ENCODE results near the gene FAM43B.
"Not testable (repeated sequence)": the region's sequence is repeated elsewhere in the genome, so short reads cannot be mapped to it uniquely, and the experiment has no call there.

FAM43B gene

DNA sequence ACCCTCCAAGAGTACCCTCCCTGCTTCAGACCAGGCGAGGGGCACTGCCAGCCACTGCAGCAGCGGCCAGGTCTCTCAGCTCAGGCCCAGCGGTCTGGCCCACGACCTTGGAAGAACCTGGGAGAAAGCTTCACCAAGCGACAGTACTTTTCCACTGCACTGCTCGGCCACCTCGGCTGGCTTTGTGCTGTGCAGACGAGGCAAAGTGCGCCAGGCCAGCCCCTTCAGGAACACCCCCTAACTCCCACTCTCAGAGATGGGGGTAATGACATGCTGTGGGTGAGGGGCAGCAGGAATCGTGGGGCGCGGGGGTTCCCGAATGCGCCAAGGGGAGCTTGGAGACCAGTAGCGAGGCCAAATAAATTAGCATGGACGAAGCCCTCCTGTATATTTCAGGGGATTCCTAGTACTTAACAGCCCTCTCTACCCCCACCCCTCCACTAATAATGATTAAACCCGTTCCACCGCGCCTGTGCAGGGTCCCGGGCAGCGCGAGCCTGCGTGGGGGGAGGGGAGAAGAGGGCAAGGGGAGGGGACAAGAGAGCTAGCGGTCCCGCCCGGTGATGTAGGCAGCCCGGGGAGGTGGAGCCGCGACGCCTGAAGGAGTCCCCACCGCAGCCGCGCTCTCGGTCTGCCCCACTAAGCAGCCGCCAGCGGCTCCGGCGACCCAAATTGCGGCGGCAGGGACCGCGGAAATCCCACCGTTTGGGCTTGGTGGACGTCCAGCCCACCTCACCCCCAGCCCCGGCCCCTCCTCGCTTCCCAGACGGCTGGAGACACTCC lies at the start of gene FAM43B:
Gene FAM43B (plus strand): TSS at position 629 of the 783 bp plus-strand sequence. CDS start 401 bp downstream, outside the sequence.
- DNase-seq: peak; percentile 38

GRCh38 chr1:20505488-20505887 lies 46.9 kb upstream of the FAM43B start:
- no peak for DNase-seq

DNA sequence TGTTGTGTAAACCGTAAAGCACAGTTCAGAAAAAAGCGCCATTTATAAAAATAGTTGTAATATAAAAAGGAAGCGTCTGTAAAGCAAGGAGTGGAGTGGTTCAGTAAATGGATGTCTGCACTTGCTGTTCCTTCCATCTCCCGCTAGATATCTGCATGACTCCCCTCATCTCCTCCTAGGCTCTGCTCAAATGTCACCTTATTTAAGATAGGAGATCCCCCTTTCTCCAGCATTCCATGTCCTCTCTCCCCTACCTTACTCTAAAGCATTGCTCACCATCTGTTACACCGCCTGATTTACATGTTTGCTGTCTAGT lies 45.2 kb upstream of the FAM43B start:
- no peak for DNase-seq

DNA sequence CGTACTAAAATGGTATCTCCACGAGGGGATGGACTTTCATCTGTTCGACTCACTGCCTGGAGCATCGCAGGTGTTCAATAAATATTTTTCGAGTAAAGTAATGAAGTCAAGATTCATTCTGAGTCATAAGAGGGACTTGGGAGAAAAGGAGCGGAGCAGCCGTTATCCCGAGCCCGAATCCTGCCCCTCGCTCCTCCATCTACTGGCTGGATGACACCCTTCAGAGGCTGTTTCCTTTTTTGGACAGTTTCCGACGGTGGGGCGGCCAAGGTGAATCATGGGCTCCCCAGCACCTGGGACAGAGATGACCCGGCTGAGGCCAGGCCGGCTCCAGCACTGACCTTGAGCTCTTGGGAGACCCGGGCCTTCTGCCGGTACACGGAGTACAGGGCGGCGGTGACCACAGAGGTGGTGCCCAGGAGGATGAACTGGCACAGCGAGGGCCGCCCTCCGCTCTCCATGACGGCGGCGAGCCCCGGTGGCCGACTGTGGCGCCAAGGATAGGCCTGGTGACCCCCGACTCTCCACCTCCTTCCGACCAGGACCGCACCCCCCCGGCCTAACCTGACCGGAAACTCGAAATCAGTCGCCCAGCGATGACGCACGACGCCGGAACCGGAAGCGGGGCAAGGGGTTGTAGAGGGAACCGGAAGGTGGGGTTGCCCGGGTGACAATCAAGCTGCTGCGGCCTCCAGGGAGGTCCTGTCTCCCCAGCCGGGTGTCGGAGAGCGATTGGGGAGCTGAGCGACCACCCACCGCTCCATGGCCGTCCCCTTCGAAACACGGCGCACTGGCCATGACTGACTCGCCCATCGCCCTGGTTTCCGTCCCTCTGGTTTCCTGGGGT lies 44.6 kb upstream of the FAM43B start, which contains the start of gene MUL1:
Gene MUL1 (minus strand): TSS at position 588 of the 847 bp plus-strand sequence. CDS start 127 bp downstream, at position 461.
- DNase-seq: peak; percentile 97

GRCh38 chr1:20508411-20508771 lies 44.0 kb upstream of the FAM43B start:
- no peak for DNase-seq

DNA sequence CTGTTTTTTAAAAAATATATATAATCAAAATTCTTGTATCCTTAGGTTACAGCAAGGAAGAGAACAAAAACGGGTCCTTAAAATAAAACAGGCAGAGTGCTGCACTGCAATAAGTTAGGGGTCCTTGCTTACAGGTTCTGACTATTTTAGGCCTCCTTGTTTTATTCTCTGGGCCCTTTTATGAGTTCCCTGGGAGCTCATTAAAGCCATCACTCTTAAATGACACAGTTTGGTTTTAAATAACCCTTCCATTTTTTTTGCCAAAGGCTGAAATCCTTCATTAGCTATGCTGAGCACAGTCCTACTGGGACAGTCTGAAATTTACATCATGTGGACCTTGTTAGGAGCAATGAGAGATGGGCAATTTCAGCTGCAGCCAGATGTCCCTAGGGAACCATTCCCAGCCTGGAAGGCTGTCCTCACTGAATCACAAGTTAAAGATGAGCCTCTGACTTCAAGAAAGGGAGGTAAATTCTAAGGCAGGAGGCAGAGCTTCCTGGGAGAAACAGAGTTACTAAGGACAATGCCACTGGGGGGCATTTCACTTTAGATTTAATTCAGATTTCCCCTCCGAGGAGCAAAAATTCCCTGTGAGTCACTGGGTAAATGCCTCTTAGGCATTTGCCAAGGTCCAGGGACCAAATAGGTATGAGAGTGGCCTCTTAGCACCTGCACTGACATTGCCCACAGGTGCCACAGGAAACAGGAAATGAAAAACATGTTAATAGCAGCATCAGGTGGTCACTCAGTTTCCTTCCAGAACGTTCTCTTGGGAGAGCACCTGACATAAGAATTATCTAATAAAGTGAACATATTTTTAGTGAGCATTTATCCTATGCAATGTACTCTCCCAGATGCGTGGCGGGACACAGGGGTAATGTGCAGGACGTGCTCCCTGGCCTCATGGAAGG lies 40.6 kb upstream of the FAM43B start:
- no peak for DNase-seq

DNA sequence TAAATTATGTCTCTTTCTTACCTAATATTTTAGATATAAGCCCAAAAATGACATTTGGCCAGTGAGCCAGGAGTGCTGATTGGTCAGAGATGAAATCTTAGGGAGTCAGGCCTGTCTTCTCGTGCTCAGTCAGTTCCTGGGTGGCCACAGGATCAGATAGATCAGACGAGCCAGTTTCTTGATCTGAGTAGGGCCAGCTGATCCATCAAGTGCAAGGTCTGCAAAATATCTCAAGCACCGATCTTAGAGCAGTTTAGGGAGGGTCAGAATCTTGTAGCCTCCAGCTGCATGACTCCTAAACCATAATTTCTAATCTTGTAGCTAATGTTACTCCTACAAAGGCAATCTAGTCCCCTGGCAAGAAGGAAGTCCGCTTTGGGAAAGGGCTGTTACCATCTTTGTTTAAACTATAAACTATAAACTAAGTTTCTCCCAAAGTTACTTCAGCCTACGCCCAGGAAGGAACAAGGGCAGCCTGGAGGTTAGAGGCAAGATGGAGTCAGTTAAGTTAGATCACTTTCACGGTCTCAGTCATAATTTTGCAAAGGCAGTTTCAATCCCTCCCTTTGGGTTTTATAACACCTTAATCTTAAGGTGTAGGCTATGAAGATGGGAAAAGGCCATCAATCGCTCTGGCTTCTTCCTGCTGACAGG lies 32.6 kb upstream of the FAM43B start:
- DNase-seq: not testable (repeated sequence)

DNA sequence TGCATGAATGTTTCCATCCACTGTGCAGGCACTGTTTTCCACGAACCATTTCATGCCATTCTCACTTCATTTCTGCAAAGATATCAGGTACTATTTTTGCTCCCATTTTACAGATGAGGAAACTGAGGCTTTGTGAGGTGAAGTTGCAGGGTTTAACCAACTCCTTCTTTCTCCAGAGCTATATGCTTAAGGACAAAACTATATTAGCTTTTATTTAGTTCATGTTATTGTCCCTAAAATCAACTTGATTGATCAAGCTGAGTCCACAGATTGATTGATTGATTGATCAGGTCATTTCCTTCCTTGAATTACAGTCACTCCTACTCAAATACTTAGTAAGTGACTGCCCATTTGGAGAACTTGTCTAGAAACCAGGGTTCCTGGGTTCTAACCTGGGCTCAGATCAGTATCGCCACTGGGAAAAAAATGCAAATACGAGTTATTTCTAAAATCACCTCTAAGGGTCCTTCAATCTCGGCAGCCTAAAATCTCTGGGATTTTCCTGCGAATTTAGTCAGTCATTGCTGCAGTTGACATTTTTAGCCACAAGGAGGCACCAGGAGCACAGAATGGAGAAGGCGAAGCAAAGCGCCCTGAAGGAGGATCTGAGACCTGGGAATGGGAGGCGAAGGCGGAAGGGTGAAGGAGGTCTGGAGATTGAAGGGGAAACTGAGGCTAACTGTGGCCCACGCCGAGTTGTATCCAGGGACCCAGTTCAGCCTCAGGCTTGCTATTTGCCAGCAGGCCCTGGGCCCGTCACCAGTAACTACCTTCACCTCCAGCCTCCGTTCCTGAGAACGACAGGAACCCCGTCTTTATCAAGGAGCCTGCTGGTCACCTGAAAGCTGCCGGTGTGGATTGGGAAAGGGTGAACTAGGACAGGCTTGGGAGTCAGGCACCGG lies 30.2 kb upstream of the FAM43B start:
- DNase-seq: peak; percentile 79

DNA sequence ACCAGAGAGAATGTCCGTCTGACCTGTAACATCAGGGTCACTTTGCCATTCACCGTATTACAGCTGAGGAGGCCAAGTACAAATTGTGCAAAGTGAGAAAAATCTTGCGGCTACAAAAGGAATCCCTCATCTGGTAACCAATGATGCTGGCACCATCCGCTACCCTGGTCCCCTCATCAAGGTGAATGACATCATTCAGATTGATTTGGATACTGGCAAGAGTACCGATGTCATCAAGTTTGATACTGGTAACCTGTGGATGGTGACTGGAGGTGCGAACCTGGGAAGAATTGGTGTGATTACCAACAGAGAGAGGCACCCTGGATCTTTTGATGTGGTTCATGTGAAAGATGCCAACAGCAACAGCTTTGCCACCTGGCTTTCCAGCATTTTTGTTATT lies 26.1 kb upstream of the FAM43B start:
- no peak for DNase-seq

- DNase-seq: no peak
Observed at GRCh38 chr1:20528221-20528620, 24.2 kb upstream of the FAM43B start.

- no peak for DNase-seq
Observed at GRCh38 chr1:20530306-20530705, 22.1 kb upstream of the FAM43B start.

DNA sequence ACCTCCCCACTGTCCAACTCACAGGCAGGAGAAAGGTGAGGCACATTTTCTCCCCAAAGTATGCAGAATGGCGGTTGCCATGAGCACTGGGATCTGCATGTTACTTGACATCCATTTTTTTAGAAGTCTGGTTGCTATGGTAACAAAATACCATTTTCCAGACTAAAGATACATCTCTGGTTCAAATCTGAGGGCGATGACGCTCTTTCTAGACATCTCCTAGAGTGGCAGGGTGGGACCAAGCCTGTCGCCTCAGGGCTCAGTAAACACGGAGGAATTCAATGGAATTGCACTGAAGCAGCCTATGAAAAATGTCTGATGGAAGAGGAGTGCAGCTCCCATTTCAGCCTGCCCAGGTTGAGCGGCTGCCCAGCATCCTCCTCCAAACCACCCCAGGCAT lies 21.5 kb upstream of the FAM43B start:
- no peak for DNase-seq

- DNase-seq: no peak
Observed at GRCh38 chr1:20533635-20534034, 18.7 kb upstream of the FAM43B start.

DNA sequence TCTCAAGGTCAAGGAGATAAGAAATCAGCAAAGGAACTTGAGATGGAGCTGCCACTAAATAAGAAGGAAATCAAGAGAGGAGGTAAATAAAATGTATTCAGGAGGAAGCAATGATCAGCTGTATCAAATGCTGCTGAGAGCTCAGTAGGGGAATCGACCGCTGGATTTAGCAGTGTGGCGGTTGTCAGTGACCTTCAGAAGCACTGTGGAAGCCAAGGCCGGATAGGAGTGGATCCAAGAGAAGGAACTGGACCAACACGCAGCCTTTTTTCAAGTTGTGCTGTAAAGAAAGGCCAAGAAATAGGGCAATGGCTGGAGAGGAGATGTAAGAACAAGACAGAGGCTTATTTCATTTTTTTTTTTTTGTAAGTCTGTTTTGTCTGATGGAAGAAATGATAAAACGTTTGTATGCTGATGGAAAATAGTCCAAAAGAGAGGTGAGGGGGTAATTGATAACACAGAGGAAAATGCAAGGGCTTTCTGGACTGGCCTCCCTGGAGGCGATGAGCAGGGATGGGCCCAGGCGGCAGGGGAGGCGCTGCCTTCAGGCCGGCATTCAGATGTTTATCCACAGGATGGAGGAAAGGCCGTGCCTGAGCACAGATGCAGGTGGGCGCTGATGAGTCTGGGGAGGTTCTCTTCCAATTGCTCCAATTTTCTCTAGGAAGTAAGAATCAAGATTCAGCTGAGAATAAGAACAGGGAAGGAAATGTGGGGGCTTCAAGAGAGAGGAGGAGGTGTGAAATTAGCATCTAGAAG lies 17.5 kb upstream of the FAM43B start:
- DNase-seq: no peak

GRCh38 chr1:20538227-20538626 lies 14.1 kb upstream of the FAM43B start:
- no peak for DNase-seq

- DNase-seq: no peak
Observed at GRCh38 chr1:20538760-20539551, 13.4 kb upstream of the FAM43B start.

- no peak for DNase-seq
Observed at GRCh38 chr1:20540281-20540680, 12.1 kb upstream of the FAM43B start.

- DNase-seq: no peak
Observed at GRCh38 chr1:20546637-20547036, 5.7 kb upstream of the FAM43B start.

GRCh38 chr1:20551161-20551560 lies 1.2 kb upstream of the FAM43B start:
- no peak for DNase-seq

Measured in activated CD4-positive, alpha-beta T cell treated with anti-CD3 and anti-CD28 coated beads for 48 hours (primary cell).